ENCODE measurements around the gene OMA1.
A peak's percentile ranks its signal among the peaks of the same experiment; 100 is the strongest.
"Not testable (repeated sequence)": the region's sequence is repeated elsewhere in the genome, so short reads cannot be mapped to it uniquely, and the experiment has no call there.

Gene OMA1

GRCh38 chr1:58546520-58547308 is at the start of gene OMA1:
TSS of gene OMA1 (minus strand) at chr1:58546726. CDS start at chr1:58539294, 7,432 bp downstream.
- peak; percentile 94 to 97 for DNase-seq (ENCODE audit: low read depth in 2 of 2)

GRCh38 chr1:58594546-58594945 is 48.0 kb upstream of the OMA1 start:
- no peak for DNase-seq (ENCODE audit: low read depth in 2 of 2)

GRCh38 chr1:58592522-58593134 is 46.1 kb upstream of the OMA1 start:
- DNase-seq (ENCODE audit: low read depth in 2 of 2) = no peak

GRCh38 chr1:58591806-58592205 is 45.3 kb upstream of the OMA1 start:
- no peak for DNase-seq (ENCODE audit: low read depth in 2 of 2)

- DNase-seq (ENCODE audit: low read depth in 2 of 2) = no peak
Measured at GRCh38 chr1:58590019-58590418, 43.5 kb upstream of the OMA1 start.

- no peak for DNase-seq (ENCODE audit: low read depth in 2 of 2)
Measured at GRCh38 chr1:58588396-58588795, 41.9 kb upstream of the OMA1 start.

- DNase-seq (ENCODE audit: low read depth in 2 of 2) = no peak
Measured at GRCh38 chr1:58587667-58588066, 41.1 kb upstream of the OMA1 start.

GRCh38 chr1:58586271-58586670 is 39.7 kb upstream of the OMA1 start:
- no peak for DNase-seq (ENCODE audit: low read depth in 2 of 2)

GRCh38 chr1:58585581-58586151 is 39.1 kb upstream of the OMA1 start:
- no peak for DNase-seq (ENCODE audit: low read depth in 2 of 2)

- no peak for DNase-seq (ENCODE audit: low read depth in 2 of 2)
Measured at GRCh38 chr1:58585166-58585565, 38.6 kb upstream of the OMA1 start.

- no peak for DNase-seq (ENCODE audit: low read depth in 2 of 2)
Measured at GRCh38 chr1:58584082-58584895, 37.8 kb upstream of the OMA1 start.

GRCh38 chr1:58583496-58583895 is 37.0 kb upstream of the OMA1 start:
- no peak for DNase-seq (ENCODE audit: low read depth in 2 of 2)

GRCh38 chr1:58582143-58582542 is 35.6 kb upstream of the OMA1 start:
- DNase-seq (ENCODE audit: low read depth in 2 of 2) = not testable (repeated sequence)

- DNase-seq (ENCODE audit: low read depth in 2 of 2) = no peak
Measured at GRCh38 chr1:58581641-58582040, 35.1 kb upstream of the OMA1 start.

GRCh38 chr1:58580186-58580585 is 33.7 kb upstream of the OMA1 start:
- DNase-seq (ENCODE audit: low read depth in 2 of 2) = no peak

GRCh38 chr1:58577654-58578030 is 31.1 kb upstream of the OMA1 start:
- DNase-seq (ENCODE audit: low read depth in 2 of 2) = no peak

- no peak for DNase-seq (ENCODE audit: low read depth in 2 of 2)
Measured at GRCh38 chr1:58576727-58577653, 30.5 kb upstream of the OMA1 start, which contains the start of gene TACSTD2. TSS of gene TACSTD2 (minus strand) at chr1:58577252. CDS start at chr1:58577156, 96 bp downstream.

GRCh38 chr1:58576325-58576726 is 29.8 kb upstream of the OMA1 start:
- DNase-seq (ENCODE audit: low read depth in 2 of 2) = no peak

GRCh38 chr1:58575551-58576324 is 29.2 kb upstream of the OMA1 start:
- no peak for DNase-seq (ENCODE audit: low read depth in 2 of 2)

- no peak for DNase-seq (ENCODE audit: low read depth in 2 of 2)
Measured at GRCh38 chr1:58574816-58575215, 28.3 kb upstream of the OMA1 start.
